HG03135 (cell line): ENCODE measurements around the gene TM4SF20.
"Not testable (repeated sequence)": the region's sequence is repeated elsewhere in the genome, so short reads cannot be mapped to it uniquely, and the experiment has no call there.

Source experiments
- ATAC-seq: cut with Tn5 transposase; IDR thresholded peaks from one replicate; pipeline ENCODE4 v1.9.1; 2021; ENCODE audit warnings: mild to moderate bottlenecking, moderate library complexity; ENCODE audit not compliant: unreplicated experiment

Gene TM4SF20

DNA sequence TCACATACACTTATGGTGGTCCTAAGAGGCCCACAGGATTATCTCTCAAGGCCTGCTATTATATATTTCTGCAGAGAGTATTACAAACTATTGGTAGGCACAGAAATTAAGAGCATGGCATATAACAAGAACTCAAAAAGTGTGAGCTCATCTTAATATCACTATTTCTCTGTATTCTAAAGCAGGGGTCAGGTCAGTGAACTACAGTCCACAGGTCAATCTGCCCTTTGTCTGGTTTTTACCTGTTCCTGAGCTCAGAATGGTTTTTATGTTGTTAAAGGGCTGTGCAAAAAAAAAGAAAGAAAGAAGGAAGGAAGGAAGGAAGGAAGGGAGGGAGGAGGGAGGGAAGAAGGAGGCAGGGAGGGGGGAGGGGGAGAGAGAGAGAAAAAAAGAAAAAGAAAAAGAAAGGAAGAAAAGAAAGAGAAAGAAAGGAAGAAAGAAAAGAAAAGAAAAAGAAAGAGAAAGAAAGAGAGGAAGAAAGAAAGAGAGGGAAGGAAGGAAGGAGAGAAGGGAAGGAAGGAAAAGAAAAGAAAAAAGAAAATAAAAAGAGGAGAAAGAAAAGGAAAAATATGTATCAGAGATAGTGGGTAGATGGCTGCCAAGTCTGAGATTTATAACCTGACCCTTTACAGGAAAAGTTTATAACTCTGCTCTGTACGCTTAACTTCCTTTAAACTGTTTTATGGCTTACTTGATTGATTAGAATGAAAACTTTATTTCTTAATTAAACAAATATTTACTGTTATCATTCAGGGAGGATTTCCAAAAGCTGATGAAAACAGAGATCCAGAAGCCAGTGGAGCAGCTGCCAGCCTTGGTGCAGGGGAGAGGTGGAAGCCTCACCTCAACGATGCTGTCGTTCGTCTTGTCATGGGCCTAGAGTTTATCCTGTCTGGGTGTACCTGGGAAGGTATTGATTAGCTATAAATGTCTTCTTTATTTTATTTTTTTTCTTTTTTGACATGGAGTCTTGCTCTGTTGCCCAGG lies 19.9 kb upstream of the TM4SF20 start:
- no peak for ATAC-seq

DNA sequence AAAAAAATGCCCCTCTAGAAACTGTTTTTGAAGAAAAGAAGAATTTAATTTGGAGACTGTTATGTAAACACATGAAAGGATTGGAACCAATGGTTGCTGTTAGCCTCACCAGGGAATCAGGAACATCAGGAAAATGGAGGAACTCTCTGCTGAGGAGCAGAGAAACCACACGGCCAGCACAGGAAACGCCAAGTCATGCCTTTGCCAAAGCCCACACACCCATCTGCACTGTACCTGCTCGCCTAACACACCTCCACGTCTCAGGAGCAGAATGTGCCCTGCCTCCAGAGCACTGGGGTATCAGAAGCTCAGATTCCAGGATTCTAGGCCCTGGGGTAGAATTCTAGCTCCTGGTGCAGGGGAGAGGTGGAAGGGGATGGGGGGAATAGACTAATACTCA lies 18.5 kb upstream of the TM4SF20 start:
- ATAC-seq, result no peak

DNA sequence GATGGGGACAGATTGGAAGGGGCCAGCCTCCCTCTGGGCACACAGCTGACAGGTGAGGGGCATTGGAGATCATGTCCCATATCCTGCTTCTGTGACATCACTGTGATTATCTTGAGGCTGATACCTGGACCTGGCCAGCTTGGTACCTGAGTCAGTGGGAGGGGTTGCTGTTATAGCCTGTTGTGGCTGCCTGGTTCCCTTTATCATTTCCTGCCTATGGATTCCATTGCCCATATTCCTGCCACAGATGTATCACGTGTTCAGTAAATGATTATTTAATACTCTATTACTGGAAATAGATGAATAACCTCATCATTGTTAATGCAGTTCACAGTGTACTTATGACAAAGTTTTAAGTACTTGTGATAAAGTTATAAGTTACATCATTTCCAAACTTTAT lies 16.4 kb upstream of the TM4SF20 start:
- no peak for ATAC-seq

DNA sequence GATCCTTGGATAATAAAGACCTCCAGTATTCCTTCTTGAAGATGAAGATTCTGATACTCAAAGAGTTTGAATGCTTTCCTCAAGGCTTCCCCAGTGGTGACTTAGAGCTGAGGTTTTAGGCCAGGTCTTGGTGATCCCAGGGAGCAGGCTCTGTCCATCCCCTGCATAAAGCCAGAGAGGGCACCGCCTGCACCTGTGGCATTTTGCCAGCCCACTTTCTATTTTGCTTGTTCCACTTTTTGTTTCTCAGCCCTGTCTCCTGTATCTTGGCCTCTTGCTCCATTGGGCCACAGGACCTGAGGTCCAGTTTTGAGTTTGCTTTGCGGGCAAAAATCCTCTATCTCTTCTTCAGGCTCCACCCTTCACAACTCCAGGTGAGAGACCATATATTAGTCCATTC lies 15.3 kb upstream of the TM4SF20 start:
- ATAC-seq, result no peak

DNA sequence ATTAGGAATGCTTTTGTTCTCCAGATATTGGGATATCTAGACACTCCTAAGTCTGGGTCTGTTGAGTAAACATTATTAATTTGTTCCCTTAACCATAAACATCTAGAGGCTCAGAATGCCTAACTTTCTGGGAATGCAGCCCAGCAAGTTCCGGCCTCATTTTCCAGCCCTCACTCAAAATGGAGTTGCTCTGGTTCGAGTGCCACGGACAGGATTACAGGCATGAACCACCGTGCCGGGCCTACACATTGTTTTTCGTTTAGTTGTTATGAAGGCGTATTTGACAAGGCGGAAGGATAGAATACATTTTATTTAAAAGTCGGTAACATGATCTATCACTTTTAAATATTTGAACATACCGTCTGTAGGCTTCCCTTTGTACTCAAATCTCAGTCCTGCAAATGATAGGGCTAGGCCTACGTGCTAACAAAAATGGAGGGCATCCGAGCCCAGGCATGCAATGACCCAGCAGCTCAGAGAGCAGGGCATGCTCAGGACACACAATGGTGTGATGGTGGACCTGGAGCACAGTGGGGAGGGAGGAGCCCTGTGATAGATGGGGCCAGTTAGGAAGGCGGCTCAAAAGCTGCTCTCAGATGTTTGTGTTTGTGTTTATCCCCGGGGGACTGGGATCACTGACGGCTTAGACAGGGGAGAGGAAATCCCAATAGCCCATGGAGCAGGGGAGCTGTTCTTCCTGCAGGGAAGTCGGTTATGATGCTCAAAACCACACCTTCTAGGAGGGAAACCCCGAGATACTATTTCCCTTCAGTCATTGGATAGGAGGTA lies 11.6 kb upstream of the TM4SF20 start:
- ATAC-seq, result no peak

DNA sequence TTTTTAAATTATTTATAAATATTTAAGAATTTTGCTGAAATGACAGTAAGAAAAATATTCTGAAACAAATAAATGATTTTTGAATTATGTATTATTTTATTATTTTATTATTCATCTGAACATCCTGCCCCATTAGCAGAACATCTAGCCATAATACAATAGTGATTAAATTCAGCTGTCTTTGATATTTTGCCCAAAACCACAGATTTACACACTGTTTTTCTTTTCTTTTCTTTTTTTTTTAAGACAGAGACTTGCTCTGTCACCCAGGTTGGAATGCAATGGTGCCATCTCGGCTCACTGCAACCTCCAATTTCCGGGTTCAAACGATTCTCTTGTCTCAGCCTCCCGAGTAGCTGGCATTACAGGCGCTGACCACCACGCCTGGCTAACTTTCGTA lies 10.6 kb upstream of the TM4SF20 start:
- no peak for ATAC-seq

DNA sequence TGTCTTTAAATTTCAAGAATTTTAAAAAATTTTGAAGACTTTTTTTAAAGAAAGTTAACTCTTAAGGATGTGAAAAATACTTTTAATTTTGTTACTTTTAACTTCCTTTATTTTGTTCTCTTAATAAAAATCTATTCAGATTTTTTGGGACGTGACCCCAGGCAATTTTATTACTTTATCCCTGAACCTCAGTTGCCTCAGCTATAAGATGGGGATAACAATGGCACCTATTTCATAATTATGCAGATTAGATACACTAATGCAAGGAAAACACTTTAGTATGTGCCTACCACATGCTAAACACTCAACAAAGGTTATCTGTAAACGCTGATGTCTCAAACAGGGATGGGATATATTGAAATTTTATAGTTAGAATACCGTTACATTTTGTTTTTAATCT lies 10.1 kb upstream of the TM4SF20 start:
- ATAC-seq, result no peak

DNA sequence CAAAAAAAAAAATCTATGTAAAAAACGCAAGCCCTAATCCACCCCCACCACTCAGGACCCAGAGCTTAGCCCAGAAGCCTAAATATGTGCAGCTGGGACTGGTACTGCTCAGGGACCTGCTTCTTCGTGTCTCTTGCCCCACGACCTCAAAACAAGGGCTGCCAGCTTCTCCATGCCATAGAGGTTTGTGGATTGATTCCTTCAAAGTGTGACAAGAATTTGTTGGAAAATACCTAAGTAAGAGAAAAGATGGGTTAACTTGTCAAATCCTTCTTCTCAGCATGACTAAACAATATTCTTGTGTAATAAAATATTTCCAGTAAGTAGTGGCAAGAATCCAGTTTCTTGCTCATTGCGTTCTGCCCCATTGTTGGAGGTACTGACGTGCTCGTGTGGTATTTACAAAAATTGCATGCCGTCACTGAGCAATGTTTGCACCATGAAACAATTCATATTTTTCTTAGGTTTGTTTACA lies 9.5 kb upstream of the TM4SF20 start:
- no peak for ATAC-seq

DNA sequence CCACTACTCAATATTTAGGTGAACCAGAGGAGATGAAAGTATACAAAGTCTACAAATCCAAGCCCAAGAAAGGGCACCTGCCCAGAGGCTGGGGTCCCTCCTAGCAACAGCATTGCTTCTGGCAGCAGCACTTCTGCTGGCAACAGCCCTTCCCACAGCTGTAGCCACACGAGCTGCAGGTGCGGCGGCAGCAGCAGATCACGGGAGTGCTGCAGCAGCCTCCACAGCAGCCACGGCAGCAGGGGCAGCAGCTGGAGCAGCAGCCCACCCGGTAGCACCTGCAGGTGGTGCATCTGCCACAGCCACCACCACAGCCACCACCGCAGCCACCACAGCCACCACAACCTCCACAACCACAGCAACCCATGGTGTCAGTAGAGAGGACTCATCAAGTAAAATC lies 8.5 kb upstream of the TM4SF20 start, which contains the start of gene SCYGR1:
Gene SCYGR1 (minus strand): TSS at position 367 of the 400 bp plus-strand sequence. CDS start 0 bp downstream, at position 367.
- not testable (repeated sequence) for ATAC-seq

DNA sequence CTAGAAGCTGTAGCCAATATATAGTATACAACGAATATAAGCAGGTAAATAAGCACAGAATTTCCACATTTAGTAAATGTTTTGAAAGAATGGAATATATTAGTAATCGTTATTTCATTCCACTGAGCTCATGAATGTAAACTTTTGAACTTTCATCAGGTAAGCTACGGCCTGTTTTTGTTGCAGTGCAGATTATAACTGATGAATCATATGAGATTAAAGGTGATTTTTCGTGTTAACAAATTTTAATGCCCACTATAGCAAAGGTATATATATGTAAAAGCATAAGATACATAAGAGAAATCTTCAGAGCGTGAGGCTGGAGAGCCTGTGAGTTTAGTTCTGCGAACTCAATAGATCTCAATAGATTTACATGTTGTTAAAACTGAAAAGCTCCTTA lies 7.5 kb upstream of the TM4SF20 start:
- no peak for ATAC-seq

DNA sequence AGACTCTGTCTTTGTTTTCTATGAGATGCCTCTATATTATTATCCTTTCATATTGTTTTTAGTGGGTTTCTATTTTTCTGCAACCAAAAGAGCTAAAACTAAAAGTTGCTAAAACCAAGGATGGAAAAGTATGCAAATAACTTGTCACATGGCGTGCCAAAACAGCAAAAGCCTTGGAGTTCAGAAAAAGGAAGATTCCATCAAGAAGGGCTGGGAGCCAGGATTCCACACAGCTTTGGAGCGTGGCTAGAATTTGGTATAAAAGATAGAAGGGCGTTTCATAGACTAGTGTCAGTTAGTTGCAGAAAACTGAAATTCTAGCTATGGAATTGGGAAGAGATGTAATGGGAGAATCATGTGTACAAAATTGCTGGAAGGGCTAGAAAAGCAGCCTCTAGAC lies 4.6 kb upstream of the TM4SF20 start:
- ATAC-seq, result no peak

DNA sequence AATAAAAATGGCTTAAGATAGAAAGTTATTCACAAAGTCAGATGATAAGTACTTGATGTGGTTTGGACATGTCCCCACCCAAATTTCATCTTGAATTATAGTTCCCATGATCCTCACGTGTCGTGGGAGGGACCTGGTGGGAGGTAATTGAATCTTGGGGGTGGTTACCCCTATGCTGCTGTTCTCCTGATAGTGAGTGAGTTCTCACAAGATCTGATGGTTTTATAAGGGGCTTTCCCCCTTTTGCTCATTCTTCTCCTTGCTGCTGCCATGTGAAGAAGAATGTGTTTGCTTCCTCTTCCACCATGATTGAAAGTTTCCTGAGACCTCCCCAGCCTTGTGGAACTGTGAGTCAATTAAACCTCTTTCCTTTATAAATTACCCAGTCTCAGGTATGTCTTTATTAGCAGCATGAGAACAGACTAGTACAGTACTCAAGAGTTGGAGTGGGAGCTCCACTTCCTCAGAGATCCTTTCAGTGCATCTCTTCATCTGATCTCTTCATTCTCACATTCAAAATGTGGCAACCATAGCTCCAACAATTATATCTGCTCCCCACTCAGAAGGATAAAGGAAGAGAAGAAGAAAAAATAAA lies 3.2 kb upstream of the TM4SF20 start:
- not testable (repeated sequence) for ATAC-seq

DNA sequence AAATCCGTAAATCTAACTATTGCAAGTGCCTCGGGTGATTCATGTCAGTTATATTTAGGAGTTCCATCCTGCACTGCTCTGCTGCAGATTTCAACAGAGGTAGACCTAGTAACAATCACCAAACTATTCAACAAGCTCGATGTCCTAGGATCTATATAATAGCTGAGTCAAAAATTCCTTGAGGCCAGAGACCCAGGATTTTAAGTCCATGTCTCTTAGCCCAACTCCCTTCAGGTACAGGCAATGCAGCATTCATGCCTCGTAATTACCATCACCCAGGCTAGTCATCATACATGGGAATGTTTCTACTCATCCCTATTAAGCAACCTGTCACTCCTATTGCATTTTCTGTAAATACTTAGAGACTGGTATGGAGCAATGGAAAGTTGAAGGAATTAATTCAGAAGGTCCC lies 729 bp downstream of the TM4SF20 start:
- ATAC-seq, result no peak

DNA sequence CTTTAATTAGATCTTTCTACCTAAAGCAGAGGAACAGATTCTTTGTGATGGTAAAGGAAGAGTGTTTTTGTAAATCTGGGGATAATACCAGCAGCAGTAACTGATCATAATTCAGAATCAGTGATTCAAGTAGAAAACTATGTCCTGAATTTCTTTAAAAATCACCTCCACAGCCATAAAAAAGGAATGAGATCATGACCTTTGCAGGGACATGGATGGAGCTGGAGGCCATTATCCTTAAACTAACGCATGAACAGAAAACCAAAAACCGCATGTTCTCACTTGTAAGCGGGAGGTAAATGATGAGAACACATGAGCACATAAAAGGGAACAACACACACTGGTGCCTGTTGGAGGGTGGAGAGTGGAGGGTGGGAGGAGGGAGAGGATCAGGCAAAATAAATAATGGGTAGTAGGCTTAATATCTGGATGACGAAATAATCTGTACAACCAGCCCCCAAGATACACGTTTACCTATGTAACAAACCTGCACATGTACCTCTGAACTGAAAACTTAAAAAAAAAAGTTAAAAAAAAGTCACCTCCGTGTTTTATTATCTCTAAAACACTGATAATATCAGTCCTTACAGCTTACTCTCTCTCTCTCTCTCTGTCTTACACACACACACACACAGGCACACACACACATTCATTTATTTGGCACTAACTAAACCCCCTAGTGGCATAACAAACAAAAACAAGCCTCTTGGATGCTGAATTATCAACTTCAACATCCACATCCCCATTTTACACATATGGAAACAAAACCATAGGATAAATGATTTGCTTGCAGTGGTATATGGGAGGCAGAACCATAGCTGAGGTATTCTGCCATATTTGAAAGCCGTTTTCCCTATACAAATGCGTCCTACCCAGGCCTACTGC lies 1.4 kb downstream of the TM4SF20 start:
- ATAC-seq, result no peak

DNA sequence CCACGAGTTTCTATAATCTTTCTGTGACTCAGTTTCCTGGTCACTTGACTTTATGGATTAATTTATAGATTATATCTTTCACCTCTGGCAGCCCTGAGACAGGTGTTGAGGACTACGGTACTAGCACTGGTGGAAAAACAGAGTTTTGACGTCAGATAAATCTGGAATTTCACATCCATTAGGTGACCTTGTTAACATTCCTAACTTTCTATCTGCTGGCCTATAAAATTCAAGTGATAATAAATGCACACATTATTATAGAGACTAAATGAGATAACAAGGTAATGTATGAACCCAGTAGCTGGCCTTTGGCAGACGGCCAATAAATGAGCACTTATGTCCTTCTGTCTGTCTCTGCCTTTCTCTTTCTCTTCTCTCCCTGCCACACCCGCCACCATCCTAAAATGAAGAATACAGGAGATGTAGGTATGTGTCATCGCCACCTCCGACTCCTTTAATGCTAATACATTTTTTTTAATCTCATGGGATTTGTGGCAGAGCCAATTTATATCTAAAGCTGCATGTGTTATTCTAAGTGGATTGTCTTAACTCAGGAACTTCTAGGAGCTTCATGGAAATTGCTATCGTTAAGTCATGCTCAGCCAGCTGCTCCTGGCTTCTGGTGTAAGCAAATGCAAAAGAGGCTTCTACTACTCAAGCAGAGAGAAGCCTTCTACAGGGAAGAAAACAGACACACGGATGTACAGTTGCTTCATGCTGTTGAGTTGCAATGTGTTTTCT lies 2.3 kb downstream of the TM4SF20 start:
- no peak for ATAC-seq

DNA sequence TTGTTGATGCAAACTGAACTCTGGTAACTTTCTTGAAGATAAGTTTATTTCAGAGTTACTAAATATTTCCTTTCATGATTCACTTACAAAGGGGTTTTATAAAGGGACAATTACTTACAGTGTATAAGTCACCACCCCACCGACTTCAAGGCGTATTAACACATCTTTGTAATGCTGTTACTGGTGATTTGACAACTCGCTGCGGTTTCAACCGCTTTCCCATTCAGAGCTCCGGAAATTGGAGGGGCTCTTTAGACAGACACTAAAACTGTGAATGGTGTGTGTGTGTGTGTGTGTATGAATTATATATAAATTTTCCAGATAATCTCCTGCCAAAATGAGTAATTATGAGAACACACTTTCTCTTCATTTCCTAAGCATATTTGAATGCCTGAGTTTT lies 4.9 kb downstream of the TM4SF20 start:
- no peak for ATAC-seq

DNA sequence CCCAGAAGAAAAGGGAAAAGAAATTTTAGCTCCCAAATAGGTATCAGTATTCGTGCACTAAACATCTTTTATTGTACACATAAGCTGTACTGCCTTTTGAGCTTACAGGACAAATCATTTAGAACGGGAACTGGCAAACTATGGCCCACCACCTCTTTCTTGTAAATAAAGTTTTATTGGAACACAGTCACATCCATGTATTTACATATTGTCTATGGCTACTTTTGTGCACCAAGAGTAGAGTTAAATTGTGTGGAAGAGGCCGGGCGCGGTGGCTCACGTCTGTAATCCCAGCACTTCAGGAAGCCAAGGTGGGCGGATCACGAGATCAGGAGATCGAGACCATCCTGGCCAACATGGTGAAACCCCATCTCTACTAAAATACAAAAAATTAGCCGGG lies 5.7 kb downstream of the TM4SF20 start:
- no peak for ATAC-seq

DNA sequence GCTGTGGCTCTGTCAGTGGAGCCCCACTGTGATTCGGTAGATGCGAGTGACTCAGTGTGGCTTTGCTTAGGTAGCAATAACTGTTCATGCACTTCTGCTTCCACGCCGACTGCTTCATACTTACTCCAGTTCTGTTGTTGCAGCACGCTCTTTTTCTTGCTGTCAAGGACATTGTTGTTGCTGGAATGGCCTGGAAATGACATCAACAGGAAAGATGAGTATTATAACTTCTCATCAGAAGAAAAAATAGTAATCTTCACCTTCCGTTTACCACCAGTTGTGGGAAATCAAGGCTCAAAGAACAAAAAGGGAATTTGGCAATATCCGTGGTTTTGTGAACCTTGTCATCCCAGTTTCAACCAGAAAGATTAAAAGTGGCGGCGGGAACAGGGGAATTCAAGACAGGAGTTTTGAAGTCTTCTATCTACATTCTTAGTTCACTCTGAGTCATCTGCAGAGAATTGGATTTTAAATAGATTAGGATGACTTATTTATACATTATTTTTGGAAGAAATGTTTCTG lies 8.3 kb downstream of the TM4SF20 start:
- no peak for ATAC-seq

DNA sequence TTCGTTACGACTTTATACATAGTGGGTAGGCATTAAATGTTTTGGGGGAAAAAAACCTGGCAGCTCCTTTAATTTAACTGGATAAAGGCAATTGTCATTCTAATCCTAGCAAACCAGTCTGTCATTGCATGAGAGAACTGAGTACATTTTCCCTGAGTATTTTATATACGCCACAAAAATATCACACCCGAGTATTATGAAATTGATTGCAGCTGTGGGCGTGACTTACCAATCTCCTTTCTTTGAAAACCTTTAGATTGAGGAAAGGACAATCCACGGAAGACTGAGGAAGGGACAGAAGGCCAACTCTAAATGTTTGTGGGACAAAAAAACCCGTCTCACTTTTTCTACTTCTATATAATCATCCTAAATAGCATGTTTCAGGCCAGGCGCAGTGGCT lies 9.0 kb downstream of the TM4SF20 start:
- ATAC-seq, result no peak
